Measurements from ENCODE around the gene ZBTB45.
"Not testable (repeated sequence)": the region's sequence is repeated elsewhere in the genome, so short reads cannot be mapped to it uniquely, and the experiment has no call there.

The ZBTB45 gene

DNA sequence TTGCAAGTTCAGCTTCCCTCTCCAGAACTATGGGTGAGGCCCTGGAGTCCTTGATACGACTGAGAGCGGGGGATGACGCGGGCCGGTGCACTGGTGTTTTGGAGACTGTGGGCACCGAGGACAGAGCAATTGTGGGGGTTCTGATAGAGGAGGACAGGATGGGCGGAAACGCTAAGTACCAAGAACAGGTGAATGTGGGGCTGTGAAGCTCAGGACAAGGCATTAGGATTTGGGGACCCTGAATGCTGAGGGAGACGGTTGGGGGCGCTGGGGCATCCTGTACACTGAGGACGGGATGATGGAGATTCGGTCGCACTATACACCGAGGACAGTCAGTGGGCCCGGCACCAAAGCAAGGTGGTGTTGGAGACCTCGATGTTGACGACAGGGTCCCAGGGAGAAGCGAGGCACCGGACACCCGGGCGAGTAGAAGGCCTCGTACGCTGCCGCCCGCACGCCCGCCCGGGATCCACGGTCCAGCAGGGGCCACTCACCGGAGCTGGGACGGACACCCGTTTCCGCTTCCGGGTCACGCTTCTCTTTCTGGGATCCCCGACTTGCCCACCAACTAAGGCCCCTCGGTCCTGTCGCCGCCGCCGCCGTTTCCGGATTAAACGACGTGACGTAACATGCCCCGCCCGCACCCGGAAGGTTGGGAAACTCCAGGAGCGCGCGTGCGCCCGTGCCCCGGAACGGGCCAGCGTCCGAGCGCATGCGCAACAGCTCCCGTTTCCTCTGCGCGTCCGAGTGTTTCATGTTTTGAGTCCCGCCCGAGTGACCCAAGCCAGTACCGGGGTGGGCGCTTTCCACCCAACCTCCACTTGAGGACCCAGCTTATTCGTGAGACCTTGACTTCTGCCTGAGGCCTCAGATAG lies 35.1 kb upstream of the ZBTB45 start, which contains the start of gene CHMP2A:
Gene CHMP2A, minus strand, starts transcription at position 612 of the 875 bp plus-strand sequence. CDS start 893 bp downstream, outside the sequence.
- DNase-seq (ENCODE audit: low read depth in 2 of 2): peak; percentile 97 to 98

DNA sequence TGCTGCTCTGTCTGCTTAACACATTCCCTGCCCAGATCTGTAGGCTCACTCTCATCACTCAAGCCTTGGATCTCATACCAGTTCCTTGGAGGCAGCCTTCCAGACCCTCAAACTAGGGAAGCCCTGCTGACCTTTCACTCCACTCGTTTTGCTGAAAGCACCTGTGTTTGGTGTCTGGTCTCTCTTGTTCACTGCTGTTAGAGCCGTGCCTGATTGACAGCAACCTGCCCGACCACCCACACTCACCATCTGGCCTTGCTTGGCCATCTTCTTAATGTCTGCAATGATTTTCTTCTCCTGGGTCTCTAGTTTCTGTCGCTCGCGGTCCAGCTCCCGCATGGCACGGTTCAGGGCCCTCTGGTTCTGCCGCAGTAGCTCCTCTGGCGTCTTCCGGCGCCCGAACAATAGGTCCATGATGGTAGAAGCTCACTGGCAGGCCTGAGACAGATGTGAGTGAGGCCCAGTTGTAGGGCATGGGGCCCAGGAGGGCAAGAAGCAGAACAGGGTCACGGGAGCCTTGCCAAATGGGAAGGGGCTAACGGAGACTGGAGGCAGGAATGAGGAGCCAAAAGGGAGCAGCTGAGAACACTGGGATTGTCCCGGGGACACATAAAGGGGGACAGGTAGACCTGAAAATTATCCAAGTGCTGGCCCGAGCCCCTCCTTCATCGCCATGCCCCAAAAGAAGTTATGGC lies 34.3 kb upstream of the ZBTB45 start:
- no peak for DNase-seq (ENCODE audit: low read depth in 2 of 2)

DNA sequence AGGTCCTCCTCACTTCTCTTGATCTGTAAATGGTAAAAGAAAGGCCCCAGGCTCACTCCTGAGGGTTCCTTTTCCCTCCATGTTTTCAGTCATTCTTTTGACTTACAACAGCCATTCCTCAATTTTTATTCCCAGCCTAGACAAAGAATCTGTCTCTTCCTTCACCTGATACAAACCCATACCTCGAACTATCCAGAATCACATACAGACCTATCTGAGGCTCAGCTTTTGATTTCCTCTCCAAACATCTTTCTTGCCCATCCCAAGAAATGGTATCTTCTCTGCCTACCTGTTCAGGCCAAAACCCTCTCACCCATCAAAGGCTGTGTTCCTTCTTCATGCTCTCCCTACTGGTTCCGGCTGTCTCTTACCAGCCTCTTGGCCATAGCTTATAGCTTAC lies 33.0 kb upstream of the ZBTB45 start:
- no peak for DNase-seq (ENCODE audit: low read depth in 2 of 2)

DNA sequence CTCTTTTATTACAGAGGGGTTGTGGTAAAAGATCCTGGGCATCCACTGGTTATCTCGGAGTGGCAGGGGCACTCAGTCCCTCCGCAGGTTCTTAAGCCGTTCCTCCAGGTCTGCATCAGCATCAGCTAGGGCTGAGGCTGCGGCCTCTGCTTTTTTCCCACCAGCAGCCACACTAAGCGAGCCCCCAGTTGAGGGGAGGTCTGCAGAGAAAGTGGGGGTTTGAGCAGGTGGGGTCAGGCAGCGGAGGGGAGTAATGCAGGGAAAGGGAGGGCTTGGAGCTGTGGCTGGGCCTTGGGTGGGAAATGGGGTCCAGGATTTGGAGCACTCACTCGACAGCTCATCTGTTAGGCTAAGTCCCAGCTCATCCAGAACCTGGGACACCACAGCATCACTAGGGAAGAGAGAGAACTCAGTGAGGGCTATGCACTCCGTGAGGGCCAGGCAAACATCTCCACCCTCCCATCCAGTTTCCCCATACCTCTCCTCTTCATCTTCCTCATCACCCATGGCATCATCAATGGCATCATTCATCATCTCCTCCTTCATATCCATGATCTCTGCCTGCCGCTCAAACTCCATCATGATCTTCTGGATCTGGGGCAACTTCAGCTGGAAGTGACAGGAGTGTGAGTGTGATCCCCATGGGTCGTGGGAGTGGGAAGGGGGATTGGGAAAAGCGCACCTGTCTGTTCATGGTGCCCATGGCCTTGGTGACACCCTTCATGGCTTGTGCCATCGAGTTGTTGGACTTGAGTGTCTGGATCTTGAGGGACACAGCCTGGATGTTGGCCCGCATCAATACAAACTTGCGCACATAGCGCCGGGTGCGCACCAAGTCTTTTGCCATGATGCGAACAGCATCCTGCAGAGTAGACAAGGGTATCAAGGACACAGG lies 32.2 kb upstream of the ZBTB45 start:
- no peak for DNase-seq (ENCODE audit: low read depth in 2 of 2)

DNA sequence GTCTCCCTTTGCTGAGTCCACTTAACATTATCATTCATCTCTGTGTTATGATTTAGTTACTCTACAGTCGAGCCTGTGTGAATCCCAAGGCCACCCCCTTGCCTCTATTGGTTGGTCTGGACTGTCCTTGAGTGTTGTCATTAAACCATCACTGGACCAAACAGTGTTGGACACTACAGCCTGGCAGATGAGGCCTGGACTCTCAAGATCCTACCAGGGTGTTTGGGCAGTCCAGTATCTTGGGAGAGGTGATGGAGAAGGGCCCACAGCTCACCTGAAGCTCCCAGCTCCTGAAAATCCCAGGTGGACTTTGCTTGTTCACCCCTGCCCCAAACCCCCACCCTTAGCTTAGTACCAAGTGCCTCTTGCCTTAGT lies 31.5 kb upstream of the ZBTB45 start:
- DNase-seq (ENCODE audit: low read depth in 2 of 2): no peak

DNA sequence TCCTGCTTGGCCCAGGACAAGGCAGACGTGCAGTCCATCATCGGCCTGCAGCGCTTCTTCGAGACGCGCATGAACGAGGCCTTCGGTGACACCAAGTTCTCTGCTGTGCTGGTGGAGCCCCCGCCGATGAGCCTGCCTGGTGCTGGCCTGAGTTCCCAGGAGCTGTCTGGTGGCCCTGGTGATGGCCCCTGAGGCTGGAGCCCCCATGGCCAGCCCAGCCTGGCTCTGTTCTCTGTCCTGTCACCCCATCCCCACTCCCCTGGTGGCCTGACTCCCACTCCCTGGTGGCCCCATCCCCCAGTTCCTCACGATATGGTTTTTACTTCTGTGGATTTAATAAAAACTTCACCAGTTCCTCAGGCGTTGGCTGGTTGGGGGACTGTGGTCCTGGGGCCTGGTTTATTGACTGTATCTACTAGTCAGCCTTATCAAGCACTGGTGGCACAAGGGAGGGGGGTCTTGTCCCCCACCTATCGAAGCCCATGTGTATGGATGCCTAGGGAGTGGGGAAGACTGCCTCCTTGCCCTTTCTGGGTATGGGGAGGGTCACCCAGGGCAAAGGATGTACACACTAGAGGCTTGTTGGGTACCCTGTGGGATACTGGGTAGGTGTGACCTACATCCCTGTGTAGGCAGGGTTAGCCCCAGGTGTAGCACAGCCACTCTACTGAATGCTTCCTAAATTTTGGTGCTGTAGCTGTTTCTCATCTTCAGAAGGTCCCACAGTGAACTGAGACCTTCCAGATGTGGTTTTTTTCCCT lies 30.9 kb upstream of the ZBTB45 start:
- no peak for DNase-seq (ENCODE audit: low read depth in 2 of 2)

DNA sequence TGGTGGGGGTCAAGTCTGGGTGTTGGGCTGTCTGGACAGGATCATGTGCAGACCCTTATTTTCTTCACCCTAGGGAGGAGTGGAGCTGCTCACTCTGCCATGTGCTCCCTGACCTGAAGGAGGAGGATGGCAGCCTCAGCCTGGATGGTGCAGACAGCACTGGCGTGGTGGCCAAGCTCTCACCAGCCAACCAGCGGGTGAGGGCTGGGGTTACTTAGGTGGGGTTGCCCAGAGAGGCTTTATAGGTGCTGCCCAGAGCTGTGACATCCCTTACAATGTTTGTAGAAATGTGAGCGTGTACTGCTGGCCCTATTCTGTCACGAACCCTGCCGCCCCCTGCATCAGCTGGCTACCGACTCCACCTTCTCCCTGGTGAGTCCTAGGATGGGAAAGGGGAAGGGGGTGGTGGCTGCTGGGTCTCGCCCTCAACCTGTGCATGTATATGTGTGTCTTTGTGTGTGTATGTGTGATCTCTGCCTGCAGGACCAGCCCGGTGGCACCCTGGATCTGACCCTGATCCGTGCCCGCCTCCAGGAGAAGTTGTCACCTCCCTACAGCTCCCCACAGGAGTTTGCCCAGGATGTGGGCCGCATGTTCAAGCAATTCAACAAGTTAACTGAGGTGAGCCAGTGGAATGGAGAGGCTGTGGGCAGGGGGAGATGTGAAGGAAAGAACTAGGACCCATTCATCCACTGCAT lies 30.2 kb upstream of the ZBTB45 start:
- no peak for DNase-seq (ENCODE audit: low read depth in 2 of 2)

DNA sequence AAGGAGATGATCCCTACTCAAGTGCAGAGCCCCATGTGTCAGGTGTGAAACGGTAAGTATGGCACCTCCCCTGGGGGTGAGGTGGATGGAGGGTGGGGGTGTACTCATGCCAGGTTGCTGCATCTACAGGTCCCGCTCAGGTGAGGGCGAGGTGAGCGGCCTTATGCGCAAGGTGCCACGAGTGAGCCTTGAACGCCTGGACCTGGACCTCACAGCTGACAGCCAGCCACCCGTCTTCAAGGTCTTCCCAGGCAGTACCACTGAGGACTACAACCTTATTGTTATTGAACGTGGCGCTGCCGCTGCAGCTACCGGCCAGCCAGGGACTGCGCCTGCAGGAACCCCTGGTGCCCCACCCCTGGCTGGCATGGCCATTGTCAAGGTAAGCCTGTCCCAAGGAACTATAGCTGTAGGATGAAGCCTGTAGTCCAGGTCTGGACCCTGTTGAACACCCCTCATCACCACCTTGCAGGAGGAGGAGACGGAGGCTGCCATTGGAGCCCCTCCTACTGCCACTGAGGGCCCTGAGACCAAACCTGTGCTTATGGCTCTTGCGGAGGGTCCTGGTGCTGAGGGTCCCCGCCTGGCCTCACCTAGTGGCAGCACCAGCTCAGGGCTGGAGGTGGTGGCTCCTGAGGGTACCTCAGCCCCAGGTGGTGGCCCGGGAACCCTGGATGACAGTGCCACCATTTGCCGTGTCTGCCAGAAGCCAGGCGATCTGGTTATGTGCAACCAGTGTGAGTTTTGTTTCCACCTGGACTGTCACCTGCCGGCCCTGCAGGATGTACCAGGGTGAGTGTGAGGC lies 29.5 kb upstream of the ZBTB45 start:
- DNase-seq (ENCODE audit: low read depth in 2 of 2): no peak

DNA sequence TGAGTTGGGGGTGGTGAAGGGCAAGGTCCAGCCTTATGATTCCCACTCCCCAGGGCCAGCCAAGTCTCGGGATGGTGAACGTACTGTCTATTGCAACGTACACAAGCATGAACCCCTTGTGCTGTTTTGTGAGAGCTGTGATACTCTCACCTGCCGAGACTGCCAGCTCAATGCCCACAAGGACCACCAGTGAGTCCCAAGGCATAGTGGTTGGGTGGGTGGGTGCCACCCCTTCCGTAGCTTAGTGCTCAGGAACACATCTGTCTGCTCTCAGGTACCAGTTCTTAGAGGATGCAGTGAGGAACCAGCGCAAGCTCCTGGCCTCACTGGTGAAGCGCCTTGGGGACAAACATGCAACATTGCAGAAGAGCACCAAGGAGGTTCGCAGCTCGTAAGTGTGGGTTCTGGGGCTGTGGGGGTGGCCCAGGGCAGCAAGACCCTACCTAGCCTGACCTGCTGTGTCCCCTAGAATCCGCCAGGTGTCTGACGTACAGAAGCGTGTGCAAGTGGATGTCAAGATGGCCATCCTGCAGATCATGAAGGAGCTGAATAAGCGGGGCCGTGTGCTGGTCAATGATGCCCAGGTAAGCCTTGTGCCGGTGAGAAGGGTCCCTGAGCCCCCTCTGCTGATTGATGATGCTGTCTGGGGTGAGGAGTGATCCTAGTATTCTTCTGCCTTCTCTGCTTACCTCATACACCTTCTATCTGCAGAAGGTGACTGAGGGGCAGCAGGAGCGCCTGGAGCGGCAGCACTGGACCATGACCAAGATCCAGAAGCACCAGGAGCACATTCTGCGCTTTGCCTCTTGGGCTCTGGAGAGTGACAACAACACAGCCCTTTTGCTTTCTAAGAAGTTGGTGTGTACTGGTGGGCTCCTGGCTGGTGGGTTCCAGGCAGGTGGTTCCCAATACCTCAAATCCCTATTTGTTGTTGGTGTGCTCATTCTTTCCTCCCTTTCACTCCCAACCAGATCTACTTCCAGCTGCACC lies 28.0 kb upstream of the ZBTB45 start:
- DNase-seq (ENCODE audit: low read depth in 2 of 2): no peak

DNA sequence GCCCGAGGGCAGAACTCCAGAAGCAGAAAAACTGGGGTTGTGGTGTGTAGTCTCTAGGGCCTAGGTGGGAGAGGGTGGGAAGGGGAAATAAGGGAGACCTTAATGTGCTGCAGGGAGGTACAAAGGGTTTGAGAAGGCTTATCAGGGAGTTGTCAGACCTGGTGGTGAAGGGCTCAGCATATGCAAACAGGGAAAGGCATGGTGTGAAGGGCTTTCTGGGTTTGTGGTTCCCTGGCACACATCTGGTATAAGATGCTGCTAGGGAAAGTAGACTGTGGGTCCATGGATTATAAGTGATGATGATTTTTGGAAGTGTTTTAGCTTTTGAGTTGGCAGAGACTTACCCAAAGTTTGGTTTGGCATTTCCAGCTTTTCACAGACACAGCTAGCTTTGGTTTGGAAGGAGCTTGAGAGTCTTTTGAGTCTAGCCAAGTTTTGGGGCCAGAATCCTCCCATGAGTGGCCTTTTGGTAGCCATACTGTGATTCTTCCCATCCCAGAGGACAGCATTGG lies 26.5 kb upstream of the ZBTB45 start:
- no peak for DNase-seq (ENCODE audit: low read depth in 2 of 2)

DNA sequence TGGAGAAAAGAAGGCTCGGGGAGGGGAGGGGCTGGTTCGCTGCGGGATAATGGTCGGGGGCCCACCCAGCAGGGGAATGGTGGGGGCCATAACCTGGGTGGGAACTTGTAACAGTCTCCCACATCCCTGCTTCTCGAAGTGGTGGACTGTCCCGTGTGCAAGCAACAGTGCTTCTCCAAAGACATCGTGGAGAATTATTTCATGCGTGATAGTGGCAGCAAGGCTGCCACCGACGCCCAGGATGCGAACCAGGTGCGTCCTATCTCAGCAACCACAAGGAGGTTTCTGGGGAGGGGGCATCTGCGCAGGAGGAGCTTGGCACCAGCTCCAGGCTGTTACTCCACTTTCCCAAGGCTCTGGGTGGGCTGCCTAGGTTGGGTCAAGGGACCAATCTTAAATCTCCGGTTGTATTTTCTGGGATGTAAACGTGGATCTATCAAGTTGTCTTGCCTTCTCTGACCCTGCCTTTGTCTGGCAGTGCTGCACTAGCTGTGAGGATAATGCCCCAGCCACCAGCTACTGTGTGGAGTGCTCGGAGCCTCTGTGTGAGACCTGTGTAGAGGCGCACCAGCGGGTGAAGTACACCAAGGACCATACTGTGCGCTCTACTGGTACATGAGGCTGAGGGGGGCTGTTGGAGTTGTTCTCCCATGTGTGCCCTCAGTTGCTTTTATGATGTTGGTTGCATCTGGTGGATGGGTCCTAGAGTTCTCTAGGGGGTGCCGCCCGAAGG lies 25.8 kb upstream of the ZBTB45 start:
- DNase-seq (ENCODE audit: low read depth in 2 of 2): no peak

DNA sequence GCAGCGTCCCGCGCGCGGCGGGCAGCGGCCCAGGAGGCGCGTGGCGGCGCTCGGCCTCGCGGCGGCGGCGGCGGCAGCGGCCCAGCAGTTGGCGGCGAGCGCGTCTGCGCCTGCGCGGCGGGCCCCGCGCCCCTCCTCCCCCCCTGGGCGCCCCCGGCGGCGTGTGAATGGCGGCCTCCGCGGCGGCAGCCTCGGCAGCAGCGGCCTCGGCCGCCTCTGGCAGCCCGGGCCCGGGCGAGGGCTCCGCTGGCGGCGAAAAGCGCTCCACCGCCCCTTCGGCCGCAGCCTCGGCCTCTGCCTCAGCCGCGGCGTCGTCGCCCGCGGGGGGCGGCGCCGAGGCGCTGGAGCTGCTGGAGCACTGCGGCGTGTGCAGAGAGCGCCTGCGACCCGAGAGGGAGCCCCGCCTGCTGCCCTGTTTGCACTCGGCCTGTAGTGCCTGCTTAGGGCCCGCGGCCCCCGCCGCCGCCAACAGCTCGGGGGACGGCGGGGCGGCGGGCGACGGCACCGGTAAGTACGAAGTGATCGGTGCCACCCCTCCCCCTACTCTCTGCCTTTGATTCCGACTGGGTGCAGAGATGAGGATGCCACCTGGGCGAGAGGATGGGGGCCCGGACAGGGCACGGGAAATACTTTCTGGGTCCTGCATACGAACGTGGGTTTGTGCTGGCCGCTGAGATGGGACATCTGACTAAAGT lies 25.1 kb upstream of the ZBTB45 start:
- peak; percentile 54 to 64 for DNase-seq (ENCODE audit: low read depth in 2 of 2)

DNA sequence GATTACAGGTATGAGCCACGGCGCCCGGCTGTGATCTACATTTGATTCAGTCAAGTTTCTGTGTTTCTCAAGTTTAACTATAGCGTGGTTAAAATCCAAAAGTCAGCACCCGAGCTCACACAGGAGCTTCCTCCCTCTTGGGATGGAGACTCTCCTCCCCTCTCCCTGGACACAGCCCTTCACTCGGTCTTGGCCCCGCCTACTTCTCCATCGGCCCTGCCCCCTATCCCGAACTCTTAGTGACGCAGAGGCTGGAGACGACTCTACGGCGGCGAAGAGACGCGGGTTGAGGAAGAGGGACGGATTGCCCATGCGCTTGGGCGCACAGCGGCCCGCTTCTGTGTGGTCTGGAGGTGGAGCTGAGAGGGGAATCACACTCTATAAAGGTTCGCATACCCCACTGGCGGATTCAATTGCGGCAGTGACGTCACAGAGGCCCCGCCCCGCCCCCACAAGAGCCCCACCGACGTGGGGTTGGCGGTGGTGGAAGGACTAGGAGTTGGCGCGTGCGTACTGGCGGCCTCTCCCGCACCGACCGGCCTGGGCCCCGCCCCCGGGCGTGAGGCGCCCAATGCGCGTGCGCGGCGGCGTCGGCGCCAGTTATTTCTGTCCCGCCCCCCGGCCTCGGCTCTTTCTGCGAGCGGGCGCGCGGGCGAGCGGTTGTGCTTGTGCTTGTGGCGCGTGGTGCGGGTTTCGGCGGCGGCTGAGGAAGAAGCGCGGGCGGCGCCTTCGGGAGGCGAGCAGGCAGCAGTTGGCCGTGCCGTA lies 24.4 kb upstream of the ZBTB45 start, which contains the start of gene TRIM28:
Gene TRIM28, plus strand, starts transcription at position 239 of the 765 bp plus-strand sequence. CDS start 694 bp downstream, outside the sequence.
- DNase-seq (ENCODE audit: low read depth in 2 of 2): peak; percentile 99 to 100

DNA sequence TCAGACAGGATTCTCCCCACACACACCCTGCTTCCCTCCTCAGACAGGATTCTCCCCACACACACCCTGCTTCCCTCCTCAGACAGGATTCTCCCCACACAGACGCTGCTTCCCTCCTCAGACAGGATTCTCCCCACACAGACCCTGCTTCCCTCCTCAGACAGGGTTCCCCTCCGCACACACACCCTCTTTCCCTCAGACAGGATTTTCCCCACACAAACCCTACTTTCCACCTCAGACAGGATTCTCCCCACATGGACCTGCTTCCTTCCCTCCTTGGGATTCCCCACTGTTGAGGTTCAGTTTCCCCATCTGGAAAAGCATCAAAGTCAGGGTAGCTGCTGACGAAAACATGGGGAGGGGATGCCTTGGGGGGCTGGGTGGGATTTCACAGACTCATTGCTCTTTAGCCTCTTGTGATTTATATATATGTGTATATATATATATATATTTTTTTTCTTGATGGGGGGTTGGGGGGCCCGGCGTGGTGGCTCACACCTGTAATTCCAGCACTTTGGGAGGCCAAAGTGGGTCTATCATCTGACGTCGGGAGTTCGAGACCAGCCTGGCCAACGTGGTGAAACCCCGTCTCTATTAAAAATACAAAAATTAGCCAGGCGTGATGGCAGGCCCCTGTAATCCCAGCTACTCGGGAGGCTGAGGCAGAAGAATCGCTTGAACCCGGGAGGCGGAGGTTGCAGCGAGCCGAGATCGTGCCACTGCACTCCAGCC lies 23.2 kb upstream of the ZBTB45 start:
- DNase-seq (ENCODE audit: low read depth in 2 of 2): not testable (repeated sequence)

DNA sequence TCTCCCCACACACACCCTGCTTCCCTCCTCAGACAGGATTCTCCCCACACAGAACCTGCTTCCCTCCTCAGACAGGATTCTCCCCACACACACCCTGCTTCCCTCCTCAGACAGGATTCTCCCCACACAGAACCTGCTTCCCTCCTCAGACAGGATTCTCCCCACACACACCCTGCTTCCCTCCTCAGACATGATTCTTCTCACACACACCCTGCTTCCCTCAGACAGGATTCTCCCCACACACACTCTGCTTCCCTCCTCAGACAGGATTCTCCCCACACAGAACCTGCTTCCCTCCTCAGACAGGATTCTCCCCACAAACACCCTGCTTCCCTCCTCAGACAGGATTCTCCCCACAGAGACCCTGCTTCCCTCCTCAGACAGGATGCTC lies 19.6 kb upstream of the ZBTB45 start:
- not testable (repeated sequence) for DNase-seq (ENCODE audit: low read depth in 2 of 2)

Data from stimulated activated CD4-positive, alpha-beta T cell treated with anti-CD3 and anti-CD28 coated beads, Interleukin-15, amount 100 ng/mL, for 48 hours (primary cell).